GM18511 (cell line): Measurements from ENCODE around the gene PLAGL1.
"Not testable (repeated sequence)": the region's sequence is repeated elsewhere in the genome, so short reads cannot be mapped to it uniquely, and the experiment has no call there.

Source experiments
- ATAC-seq: cut with Tn5 transposase; IDR thresholded peaks from one replicate; pipeline ENCODE4 v1.9.1; 2021; ENCODE audit warnings: mild to moderate bottlenecking, moderate library complexity; ENCODE audit not compliant: unreplicated experiment

The PLAGL1 gene

GRCh38 chr6:144012534-144012933 lies 4.5 kb upstream of the PLAGL1 start:
- no peak for ATAC-seq

- not testable (repeated sequence) for ATAC-seq
These were observed 1.6 kb upstream of the PLAGL1 start for GRCh38 chr6:144009628-144010027.

GRCh38 chr6:144008846-144009245 lies 787 bp upstream of the PLAGL1 start:
- no peak for ATAC-seq

- ATAC-seq = no peak
These were observed 460 bp downstream of the PLAGL1 start for GRCh38 chr6:144007478-144008119.

- ATAC-seq = no peak
These were observed 1.2 kb downstream of the PLAGL1 start for GRCh38 chr6:144006736-144007477.

GRCh38 chr6:143999406-143999805 lies 8.7 kb downstream of the PLAGL1 start:
- no peak for ATAC-seq

GRCh38 chr6:143998686-143999085 lies 9.4 kb downstream of the PLAGL1 start:
- ATAC-seq = no peak

GRCh38 chr6:143993965-143994646 lies 14.0 kb downstream of the PLAGL1 start:
- no peak for ATAC-seq

- ATAC-seq = no peak
These were observed 15.8 kb downstream of the PLAGL1 start for GRCh38 chr6:143992285-143992684.

GRCh38 chr6:143986463-143987065 lies 21.5 kb downstream of the PLAGL1 start:
- no peak for ATAC-seq

GRCh38 chr6:143984666-143985065 lies 23.4 kb downstream of the PLAGL1 start:
- ATAC-seq = no peak

GRCh38 chr6:143982968-143983367 lies 25.1 kb downstream of the PLAGL1 start:
- no peak for ATAC-seq

GRCh38 chr6:143980921-143981320 lies 27.1 kb downstream of the PLAGL1 start:
- ATAC-seq = no peak

- ATAC-seq = no peak
These were observed 31.2 kb downstream of the PLAGL1 start for GRCh38 chr6:143976806-143977349.

- no peak for ATAC-seq
These were observed 34.0 kb downstream of the PLAGL1 start for GRCh38 chr6:143974089-143974488.

- ATAC-seq = no peak
These were observed 34.7 kb downstream of the PLAGL1 start for GRCh38 chr6:143973097-143973966.

GRCh38 chr6:143971482-143972205 lies 36.4 kb downstream of the PLAGL1 start:
- no peak for ATAC-seq

GRCh38 chr6:143970456-143971218 lies 37.4 kb downstream of the PLAGL1 start:
- no peak for ATAC-seq

- ATAC-seq = no peak
These were observed 39.0 kb downstream of the PLAGL1 start for GRCh38 chr6:143969077-143969476.
